Lung (tissue), 10 donors: ENCODE results near the gene ZDHHC11B. TPM values are rescaled to one million over a fixed set of nuclear protein-coding genes. Genes with fewer than 3 reads are reported as not detected.
"Not testable (repeated sequence)": the region's sequence is repeated elsewhere in the genome, so short reads cannot be mapped to it uniquely, and the experiment has no call there.

ENCODE experiments used
- ATAC-seq: fragments of 200-7000 bp; cut with Tn5 transposase; one replicate; pipeline ENCODE4 v1.9.1; 2020; ENCODE audit warnings: moderate number of reproducible peaks; ENCODE audit not compliant: insufficient read depth, low FRiP score
- DNase-seq, 3 donors: peaks; one replicate each; pipeline ENCODE4 v3.0.0-alpha.2; 2013 to 2017
- H3K27ac ChIP-seq, 2 donors: one replicate each; pipeline ENCODE4 v1.5.1; 2013; ENCODE audit warnings: mild to moderate bottlenecking in 2 of 2, moderate library complexity in 2 of 2, control low read depth in 1 of 2, inconsistent platforms in 1 of 2, low read depth in 1 of 2, low read length in 1 of 2
- H3K27me3 ChIP-seq, 3 donors: one replicate each; pipeline ENCODE4 v1.5.1; 2013; ENCODE audit warnings: low read length in 2 of 3; ENCODE audit not compliant: control insufficient read depth in 3 of 3, insufficient read depth in 3 of 3
- H3K36me3 ChIP-seq, 4 donors: one replicate each; pipeline ENCODE4 v1.5.1; 2013; ENCODE audit warnings: low read length in 4 of 4, mild to moderate bottlenecking in 1 of 4, moderate library complexity in 1 of 4; ENCODE audit not compliant: control insufficient read depth in 4 of 4, insufficient read depth in 4 of 4
- H3K4me1 ChIP-seq, 5 donors: one replicate each; pipeline ENCODE4 v1.5.1; 2013; ENCODE audit warnings: low read length in 5 of 5, mild to moderate bottlenecking in 2 of 5, moderate library complexity in 1 of 5; ENCODE audit not compliant: control insufficient read depth in 5 of 5, insufficient read depth in 5 of 5
- H3K4me3 ChIP-seq: one replicate; pipeline ENCODE4 v1.5.1; 2013; ENCODE audit warnings: mild to moderate bottlenecking, control low read depth, moderate library complexity
- H3K9ac ChIP-seq, 2 donors: one replicate each; pipeline ENCODE4 v1.5.1; 2013; ENCODE audit warnings: low read length in 2 of 2, control low read depth in 1 of 2; ENCODE audit not compliant: insufficient read depth in 1 of 2
- H3K9me3 ChIP-seq, 4 donors: one replicate each; pipeline ENCODE4 v1.5.1; 2013; ENCODE audit warnings: low read length in 3 of 4, mild to moderate bottlenecking in 1 of 4, moderate library complexity in 1 of 4; ENCODE audit not compliant: control insufficient read depth in 4 of 4, insufficient read depth in 3 of 4
- whole genome bisulfite sequencing, 2 donors: extraction: QIAGEN DNeasy Blood & Tissue Kit; methylation state at CpG; one replicate each; pipeline ENCODE4 v1.1.7; 2013; 5-methylcytosine and 5-hydroxymethylcytosine counted together
- polyA plus RNA-seq, 2 donors: library from polyadenylated mRNA; stranded (reverse); fragments of 200-250 nt; gene quantifications; one replicate each; pipeline ENCODE4 v1.2.1, GENCODE V29; 2013
- total RNA-seq, 2 donors: library from RNA; depleted of rRNA in 1 of 2; stranded (reverse); fragments of >200 nt in 1 of 2; gene quantifications; one replicate each; pipeline ENCODE4 v1.2.1, GENCODE V29; 2014 to 2021
- donor health status: Bipolar disorder and iron deficiency.
- donor health status: healthy.
- donor health status: DM: yes; HTN: yes; CAD: no.

Gene ZDHHC11B
- total and polyA plus RNA-seq, 4 donors = 3.1 to 44.4 (median 6.0) TPM

DNA sequence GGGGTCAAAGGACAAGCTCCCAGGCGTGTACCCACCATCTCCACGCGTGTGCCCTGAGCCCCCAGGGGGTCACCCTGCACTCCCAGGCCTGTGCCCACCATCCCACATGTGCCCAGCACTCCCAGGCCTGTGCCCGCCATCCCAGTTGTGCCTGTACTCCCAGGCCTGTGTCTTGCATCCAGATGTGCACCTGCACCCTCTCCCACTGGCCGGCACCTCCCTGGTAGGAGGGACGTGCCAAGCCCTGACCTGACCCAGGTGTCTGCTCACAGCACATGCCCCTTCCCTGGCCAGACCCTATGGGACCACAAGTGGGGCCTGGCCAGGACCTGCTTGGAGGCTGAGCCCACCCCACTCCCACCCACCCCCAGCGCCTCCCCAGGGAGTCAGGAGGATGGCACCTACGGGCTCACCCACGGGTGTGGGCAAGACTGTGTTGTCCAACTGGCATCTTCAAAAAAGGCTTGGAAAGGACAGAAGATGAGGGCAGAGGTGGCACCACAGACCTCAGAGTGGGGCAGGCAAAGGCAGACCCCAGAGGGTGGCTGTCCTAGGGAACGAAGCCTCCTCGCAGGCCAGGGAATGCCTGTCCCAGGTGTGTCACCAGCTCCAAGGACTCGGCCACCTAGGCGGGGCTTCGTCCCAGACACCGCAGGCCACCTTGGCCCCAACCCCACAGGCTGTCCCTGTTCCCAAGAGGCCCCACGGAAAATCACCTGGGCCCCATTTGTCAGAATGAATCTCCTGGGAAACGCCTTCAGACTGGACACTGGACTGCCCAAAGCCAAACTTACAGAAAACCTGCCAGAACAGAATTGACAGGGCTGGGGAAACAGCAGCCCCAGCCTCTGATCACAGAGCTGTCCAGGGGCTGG lies 103.0 kb downstream of the ZDHHC11B start:
- H3K36me3 ChIP-seq, H3K9me3 ChIP-seq, ATAC-seq, H3K4me1 ChIP-seq, H3K4me3 ChIP-seq, DNase-seq, H3K27me3 ChIP-seq, H3K9ac ChIP-seq, H3K27ac ChIP-seq: not testable (repeated sequence)
- 90 to 95% methylated on average over 17 of the region's 17 CpGs for WGBS, 2 donors

DNA sequence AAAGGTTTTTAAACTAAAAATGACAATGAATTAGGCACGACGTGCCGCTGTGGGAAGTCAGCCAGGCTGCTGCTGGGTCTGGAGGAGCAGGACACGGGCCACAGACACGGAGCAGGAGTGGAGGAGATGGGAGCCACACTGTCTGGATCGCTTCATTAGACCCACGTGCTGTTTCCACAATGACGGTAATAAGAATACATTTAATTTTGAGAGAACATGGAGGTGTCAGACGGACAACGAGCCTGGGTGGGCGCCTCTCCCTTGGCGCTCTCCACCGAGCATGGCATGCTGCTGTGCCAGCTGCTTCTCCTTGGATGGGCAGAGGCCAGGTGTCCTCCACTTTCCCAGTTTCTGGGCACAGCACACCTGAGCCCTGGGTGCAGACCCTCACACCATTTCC lies 103.7 kb downstream of the ZDHHC11B start:
- not testable (repeated sequence) for H3K27ac ChIP-seq, H3K4me3 ChIP-seq, H3K27me3 ChIP-seq, H3K4me1 ChIP-seq, H3K36me3 ChIP-seq, H3K9me3 ChIP-seq, H3K9ac ChIP-seq, ATAC-seq, DNase-seq
- 80 to 84% methylated on average over 13 of the region's 13 CpGs for WGBS, 2 donors

DNA sequence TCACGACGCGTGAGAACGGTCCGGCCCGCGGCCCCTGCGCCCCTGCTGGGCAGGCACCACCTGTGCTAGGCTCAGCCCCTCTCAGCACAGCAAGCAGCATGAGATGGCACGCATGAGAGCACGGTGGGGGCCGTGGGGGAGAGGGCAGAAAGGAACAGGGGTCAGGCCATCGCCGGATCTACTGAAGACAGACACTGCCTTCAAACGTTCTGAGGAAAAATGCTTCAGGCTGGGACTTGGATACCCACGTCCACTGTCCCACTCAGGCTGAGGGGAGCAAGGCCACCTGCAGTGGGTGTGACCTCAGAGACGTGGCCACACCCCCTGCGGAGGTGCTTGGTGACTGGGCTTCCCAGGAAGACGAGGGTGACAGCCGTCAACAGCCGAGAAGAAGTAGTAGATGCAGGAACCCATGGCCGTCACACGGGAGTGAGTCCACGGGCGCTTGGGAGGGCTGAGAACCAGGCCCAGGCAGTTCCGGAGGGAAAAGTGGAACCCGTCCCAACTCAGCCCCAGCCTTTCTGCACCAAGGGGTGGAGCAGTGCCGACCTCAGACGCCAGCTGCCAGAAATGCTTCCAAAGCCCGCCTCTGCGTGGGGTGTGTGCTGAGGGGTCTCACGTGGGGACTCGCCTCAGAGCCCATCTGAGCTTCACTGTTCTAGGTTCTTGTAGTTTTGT lies 104.3 kb downstream of the ZDHHC11B start:
- not testable (repeated sequence) for DNase-seq, H3K9me3 ChIP-seq, H3K4me1 ChIP-seq, ATAC-seq, H3K27ac ChIP-seq, H3K4me3 ChIP-seq, H3K27me3 ChIP-seq, H3K36me3 ChIP-seq, H3K9ac ChIP-seq
- 72 to 89% methylated on average over 9 to 14 of the region's 32 CpGs for WGBS, 2 donors

DNA sequence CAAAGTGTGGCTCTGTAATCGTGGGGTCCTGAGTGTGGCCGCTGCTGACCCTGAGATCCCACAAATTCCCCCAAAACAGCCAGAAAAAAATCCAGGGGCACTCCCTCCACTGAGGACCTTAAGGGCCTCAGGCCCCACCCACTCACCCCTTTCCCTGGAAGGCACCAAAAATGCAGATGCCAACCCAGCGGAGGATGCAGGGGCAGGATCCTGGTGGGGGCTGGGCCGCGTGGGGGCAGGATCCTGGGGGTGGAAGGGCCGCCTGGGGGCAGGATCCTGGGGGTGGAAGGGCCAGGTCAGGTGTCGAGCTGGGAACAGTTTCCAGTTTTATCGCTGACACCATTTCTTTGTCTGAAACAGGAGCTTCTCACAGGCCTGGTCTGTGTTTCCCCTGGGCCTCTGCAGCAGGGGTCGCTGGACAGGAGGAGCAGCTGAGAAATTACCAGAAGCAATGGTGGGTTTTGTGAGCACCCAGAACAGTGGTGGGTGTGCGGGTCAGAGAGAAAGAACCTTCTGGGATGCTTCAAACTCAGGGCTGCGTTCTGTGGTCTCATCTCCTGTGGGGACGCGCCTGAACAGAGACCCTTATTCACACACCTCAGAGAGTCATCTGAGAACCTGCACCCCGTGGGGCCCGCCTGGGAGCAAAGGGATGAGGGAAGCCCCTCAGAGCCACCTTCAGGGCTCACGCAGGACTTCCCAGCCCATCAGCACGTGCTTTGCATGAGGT lies 105.2 kb downstream of the ZDHHC11B start:
- not testable (repeated sequence) for H3K27ac ChIP-seq, H3K4me3 ChIP-seq, H3K36me3 ChIP-seq, H3K9me3 ChIP-seq, H3K9ac ChIP-seq, ATAC-seq, DNase-seq, H3K27me3 ChIP-seq, H3K4me1 ChIP-seq
- 79 to 83% methylated on average over 12 to 15 of the region's 17 CpGs for WGBS, 2 donors

DNA sequence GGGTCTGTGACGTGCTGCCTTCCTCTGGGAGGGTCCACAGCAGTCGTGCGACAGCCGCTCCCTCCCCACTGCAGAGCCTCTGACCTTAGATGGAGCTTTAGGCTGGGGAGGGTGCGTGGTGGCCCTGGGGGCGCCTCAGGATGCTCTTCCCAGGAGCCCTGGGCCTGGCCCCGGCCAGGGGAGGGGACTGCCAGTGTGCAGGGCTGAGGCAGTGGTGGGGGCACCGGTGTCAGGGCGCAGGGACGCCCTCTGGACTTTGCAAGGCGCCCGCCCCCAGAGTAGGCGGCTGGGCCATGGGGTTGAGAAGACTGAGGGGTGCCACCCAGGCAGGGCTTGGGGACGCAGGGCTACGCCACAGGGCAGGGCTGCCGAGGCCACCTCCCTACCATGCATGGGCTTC lies 106.0 kb downstream of the ZDHHC11B start:
- DNase-seq = not testable (repeated sequence)
- WGBS, 2 donors = 81 to 92% methylated on average over 9 to 16 of the region's 16 CpGs

More for the DNA sequence above, 106.0 kb downstream of the ZDHHC11B start:
- H3K27ac ChIP-seq, ATAC-seq, H3K4me3 ChIP-seq, H3K27me3 ChIP-seq, H3K9me3 ChIP-seq, H3K9ac ChIP-seq, H3K36me3 ChIP-seq: not testable (repeated sequence)
- H3K4me1 ChIP-seq = peaks cover 0 to 12% (median 4%) of the 10 kb centered on the region in 5 donors
